ENCODE measurements around the gene FAM25G. TPM values are rescaled to one million over a fixed set of nuclear protein-coding genes. Genes with fewer than 3 reads are reported as not detected.
"Not testable (repeated sequence)": the region's sequence is repeated elsewhere in the genome, so short reads cannot be mapped to it uniquely, and the experiment has no call there.

Gene FAM25G
- not detected in 2 replicates for total RNA-seq

DNA sequence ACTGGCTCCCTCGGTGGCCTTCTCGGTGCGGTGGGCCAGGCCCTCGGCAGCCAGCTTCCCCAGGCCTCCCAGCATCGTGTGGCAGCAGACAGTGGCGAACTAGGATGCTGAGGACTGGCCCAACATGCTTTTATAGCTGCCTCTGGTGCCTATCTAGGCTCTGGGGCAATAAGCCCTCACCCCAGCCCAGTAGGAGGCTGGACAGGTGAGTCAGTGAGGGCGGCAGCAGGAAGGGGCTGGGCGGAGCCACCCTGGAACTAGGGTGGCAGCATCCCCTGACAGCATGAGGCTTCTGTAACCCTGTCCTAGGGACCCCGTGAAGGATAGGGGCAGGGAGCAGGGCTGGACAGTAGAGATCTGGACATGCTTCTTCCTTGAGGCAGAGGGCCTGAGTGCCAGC lies at the start of gene FAM25G:
FAM25G (minus strand) TSS at position 101 of the 400 bp plus-strand sequence; CDS start at position 75, 26 bp downstream.
- DNase-seq (ENCODE audit: low read depth in 2 of 2) = not testable (repeated sequence)

DNA sequence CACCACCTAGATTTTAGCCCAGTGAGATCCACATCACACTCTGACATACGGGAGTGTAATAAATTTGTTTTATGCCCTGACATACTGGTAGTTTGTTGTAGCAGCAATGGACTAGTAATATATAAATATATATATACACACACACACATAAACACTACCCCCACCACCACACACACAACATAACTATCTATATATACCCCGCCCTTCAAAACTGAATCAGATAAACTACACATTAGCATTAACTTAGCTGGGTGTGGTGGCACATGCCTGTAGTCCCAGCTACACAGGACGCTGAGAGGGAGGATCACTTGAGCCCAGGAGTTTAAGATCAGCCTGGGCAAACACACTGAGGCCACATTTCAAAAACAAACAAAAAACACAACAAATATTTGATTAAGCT lies 44.9 kb upstream of the FAM25G start:
- DNase-seq (ENCODE audit: low read depth in 2 of 2) = not testable (repeated sequence)

DNA sequence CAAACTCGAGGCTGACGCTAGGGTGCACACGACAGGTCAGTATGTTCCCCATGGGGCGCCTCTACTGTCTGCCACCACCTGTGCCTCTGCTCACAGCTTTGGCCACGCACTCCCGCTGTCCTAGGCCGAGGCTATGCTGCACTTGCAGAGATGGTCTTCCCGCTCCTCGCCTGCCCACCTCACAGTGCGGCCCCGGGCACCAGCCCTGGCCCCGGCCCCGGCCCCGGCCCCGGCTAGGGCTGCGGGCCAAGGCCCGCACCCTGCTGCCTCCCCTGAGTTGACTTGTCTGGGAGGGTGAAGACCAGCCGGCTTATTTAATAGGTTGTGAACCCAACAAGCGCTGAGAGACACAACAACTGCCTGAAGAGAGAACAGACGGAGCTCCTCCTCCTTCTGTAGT lies 32.0 kb upstream of the FAM25G start, which contains the start of gene AGAP9:
AGAP9 (minus strand) TSS at position 164 of the 400 bp plus-strand sequence; CDS start at position 52, 112 bp downstream.
- not testable (repeated sequence) for DNase-seq (ENCODE audit: low read depth in 2 of 2)

DNA sequence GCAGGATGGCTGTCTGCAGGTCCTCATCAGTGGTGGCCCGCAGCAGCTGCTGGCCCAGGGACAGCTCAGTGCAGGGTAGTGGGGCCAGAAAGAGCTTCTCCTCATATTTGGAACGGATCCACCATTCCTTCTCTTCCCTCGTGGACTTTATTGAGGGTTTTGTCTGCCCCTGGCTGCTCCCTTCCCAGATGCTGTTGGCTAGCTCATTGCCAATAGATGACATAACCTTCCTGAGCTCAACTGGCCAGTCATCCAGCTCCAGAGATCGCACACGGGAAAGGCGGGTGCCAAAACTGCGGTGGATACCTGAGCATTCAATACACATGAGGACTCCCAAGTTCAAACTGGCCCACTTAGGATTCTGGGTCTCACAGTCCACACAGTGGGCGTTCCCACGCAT lies 10.8 kb upstream of the FAM25G start:
- DNase-seq (ENCODE audit: low read depth in 2 of 2) = not testable (repeated sequence)

DNA sequence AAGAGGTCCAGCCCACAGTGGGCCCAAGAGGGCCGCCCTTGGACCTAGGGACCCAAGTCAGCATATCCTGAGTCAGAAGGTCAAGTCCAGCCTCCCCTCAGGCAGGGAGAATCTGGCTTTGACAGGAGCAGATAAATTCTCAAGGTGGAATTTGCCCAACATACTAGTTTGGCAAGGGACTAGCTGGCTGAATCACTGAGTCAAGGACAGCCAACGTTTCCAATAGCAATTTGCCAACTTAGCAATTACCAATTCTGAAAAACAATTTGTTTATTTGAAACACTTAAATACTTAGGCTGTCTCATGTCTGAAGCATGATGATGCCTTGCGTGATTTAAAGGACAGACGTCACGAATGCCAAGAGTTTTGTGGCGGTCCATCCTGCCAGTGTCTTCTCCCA lies 2.7 kb upstream of the FAM25G start:
- not testable (repeated sequence) for DNase-seq (ENCODE audit: low read depth in 2 of 2)

DNA sequence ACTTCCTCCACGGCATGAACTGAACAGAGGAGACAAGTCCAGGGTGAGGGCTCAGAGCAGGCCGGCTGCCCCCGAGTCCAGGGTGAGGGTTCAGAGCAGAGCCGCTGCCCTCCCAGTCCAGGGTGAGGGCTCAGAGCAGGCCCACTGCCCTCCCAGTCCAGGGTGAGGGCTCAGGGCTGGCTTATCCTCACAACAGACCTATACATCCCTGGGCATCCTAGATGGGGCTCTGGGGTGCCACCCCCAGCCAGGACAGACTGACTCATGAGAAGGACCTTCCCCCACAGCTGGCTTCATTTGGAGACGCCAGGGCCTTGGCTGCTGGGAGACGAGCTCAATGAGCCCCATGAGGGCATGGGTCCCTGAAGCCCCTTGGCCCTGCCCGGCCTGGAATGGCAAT lies 1.9 kb downstream of the FAM25G start:
- DNase-seq (ENCODE audit: low read depth in 2 of 2) = not testable (repeated sequence)

DNA sequence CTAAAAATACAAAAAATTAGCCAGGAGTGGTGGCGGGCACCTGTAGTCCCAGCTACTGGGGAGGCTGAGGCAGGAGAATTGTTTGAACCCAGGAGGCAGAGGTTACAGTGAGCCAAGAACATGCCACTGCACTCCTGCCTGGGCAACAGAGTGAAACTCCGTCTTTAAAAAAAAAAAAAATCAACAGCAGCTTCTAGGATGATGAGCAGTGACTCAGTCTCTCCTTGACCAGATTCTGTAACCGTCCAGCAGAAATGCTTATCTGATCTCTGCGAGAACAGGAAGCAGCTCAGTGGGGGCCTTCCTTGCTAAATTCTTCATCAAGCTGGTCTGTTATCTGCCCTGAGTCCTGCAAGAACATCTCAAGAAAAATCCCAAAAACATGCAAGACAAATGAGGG lies 5.6 kb downstream of the FAM25G start:
- DNase-seq (ENCODE audit: low read depth in 2 of 2) = peak in 1 of 2 donors; percentile 16

DNA sequence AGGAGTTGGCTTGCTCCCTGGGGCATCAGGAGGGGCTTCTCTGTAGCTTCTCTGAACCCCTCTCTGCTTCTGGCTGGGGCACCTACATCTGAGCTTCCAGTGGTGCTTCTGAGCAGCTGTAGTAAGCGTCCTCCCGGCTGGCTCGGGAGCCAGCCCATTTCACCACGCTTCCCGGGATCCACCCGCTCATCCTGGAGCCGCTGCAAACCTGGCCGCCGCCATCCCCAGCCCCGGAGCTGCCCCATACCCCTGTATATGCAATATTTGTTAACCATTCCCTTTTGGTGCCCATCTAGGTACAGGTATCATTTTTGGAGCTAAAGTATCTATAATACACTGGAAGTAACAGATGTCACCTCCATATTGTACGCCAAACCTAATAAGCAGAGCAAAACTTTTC lies 6.7 kb downstream of the FAM25G start:
- DNase-seq (ENCODE audit: low read depth in 2 of 2) = not testable (repeated sequence)

DNA sequence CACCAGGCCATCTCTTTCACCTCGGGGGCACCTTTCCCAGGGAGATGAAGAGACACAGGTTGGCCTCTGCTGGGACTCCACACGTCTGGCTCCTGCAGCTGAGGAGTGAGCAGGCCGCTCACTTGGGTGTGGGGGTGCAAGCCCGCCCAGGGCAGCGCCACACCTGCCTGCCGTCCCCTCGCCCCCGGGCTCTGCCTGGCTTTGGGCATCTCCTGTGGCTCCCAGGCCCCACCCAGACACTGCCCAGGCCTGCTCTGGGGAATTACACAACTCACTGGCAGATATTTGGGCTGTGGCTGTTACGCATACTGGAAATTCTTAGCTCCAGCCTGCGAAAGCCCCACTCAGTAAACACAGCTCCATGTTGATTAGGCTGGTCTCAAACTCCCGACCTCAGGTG lies 7.6 kb downstream of the FAM25G start, which contains the start of gene ANXA8:
ANXA8 (minus strand) TSS at position 193 of the 400 bp plus-strand sequence; CDS start at position 11, 182 bp downstream.
- not testable (repeated sequence) for DNase-seq (ENCODE audit: low read depth in 2 of 2)

DNA sequence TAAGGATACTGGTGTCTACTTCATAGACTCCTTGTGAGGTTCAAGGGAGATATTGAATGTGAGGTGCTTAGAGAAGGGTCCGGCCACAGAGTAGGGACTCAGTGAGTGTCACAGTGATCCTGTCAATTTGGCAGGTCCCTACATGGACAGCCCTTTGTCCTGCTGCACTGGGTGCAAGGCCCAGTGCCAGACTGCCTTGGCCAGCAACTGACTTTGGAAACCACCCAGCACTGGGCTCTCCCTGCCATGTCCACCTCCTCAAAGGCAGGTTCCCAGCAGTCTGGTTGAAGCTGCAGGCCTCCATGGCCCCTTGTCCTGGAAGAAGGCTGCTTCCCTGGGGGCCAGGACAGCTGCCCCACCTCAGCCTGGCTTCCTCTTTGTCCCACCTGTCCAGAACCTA lies 9.1 kb downstream of the FAM25G start:
- not testable (repeated sequence) for DNase-seq (ENCODE audit: low read depth in 2 of 2)

DNA sequence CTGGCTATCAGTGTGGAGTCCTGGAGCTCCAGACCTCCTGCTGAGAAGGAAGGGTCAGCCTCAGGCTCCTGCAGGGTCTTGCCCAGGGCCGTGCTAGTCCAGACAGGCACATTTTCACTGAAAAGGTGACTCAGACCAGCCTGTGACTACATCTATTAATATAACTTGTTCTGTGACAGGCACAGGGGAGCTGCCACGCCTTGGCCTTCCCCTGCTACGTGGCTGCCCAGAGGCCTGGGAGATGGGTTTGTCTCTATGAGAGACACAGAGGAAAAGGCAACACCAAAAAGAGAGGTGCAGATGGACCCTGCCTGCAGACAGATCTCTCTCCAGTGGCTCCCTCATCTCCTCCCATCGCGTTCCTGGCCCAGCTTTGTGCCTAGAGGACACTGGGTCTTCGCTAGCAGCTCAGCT lies 9.7 kb downstream of the FAM25G start:
- not testable (repeated sequence) for DNase-seq (ENCODE audit: low read depth in 2 of 2)

DNA sequence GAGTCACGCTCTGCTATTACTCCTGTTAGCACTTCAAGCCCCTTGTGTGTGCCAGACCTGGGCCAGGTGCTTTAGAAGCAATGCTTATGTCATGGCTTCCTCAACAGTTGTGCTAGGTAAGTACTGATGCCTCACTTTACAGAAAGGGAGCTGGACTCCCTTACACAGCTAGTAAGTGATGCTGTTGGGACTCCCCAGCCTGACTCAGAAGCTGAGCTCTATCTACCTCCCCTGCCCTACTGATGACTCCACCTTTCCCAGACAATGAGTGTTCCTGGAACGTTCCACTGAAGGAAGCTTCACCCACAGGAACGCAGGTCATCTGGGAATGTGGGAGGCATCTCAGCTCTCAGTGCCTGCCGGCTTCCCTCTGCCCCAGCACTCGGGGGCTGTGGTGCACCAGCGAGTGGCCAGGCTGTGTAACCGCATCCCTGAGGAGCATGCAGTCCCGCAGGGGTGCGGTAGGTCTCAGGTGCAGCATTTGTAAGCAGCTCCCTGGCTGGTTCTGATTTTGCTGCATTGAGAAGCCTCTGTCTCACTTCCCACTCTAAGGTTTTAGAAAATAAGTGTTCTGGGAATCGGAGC lies 10.2 kb downstream of the FAM25G start:
- DNase-seq (ENCODE audit: low read depth in 2 of 2) = not testable (repeated sequence)

DNA sequence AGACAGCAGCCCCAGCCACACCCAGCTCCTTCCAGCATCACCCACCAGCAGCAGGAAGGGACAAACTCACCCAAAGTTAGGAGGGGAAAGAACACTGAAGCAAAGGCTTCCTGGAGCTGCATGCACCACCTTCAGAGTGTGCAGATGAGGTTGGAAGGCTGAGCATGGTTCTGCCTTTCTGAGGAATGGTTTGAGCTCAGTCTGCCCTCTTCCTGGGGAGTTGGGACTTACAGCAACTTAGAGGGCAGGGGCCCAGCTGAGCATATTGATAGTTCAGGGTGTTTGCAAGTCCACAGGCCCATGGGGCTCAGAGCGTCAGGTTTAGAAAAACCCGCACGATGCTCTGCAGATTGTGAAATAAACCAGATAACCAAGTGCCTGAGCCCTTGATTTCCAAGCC lies 11.4 kb downstream of the FAM25G start:
- not testable (repeated sequence) for DNase-seq (ENCODE audit: low read depth in 2 of 2)

DNA sequence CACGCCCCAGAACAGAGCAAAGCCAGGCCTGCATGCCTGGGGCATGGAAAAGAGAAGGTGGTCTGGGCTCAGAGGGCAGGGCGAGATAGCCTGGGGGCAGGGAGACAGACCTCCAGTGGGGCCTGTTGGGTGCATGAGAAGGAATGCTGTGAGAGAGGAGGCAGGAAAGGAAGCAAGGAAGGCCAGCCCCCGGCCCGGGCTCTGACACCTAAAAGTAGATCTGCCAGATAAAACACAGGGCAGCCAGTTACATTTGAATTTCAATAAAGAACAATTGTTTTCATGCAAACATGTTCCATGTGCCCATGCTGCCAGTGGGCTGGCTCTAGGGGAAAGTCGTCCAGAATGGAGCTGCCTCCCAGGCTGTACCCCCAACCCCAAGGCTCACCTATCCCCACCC lies 13.4 kb downstream of the FAM25G start:
- not testable (repeated sequence) for DNase-seq (ENCODE audit: low read depth in 2 of 2)

DNA sequence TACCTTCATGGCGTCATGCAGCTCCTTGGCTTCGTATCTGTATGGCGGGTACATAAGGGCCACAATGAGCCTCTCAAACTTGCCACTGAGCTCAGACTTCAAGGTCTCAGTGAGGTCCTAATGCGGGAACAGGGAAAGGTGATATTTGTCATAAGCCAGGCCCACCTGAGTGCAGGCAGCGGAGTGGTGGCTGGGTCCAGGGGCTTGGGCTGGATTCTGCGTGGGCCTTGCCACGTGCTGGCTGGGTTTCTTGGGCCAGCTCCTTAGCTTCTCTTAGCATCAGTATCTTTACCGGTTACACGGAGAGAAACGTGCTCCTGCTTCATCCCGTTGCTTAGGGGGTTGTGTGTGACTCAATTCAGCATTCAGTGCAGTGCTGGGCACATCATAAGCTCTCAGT lies 14.4 kb downstream of the FAM25G start:
- DNase-seq (ENCODE audit: low read depth in 2 of 2) = not testable (repeated sequence)

DNA sequence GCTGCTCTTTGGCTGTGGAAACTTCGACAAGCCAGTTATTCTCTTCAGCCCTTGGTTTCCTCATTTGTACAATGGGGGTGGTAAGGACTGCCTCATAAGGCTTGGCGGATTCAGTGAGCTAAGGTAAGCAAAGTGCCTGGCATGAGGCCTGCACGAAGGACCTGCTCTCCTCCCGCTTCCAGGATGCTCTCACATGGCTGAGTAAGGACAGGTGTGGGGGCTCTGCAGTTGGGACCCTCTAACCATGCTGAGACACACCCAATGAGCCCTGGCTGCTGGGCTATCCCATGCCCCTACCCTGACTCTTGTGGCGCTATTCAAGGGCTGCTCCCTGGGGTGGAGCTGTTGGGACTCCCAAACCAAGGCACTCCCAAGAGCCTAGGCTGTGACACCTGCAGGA lies 16.4 kb downstream of the FAM25G start:
- not testable (repeated sequence) for DNase-seq (ENCODE audit: low read depth in 2 of 2)

DNA sequence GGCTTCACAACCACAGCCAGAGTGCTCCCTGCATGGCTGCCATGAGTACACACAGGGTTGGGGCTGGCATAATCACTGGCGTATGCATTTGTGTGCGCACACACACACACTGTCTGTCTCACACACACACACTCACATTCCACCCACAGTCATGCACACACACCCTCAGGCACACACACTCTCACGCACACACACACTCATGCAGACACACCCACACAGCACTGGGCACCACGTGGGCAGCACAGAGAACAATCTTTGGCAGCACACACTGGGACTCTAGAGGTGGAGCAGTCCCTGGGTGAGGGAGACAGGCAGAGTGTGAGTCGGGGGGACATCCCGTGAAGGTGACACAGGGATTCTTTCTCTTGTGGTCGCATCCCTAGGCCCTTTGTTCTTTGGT lies 18.0 kb downstream of the FAM25G start:
- not testable (repeated sequence) for DNase-seq (ENCODE audit: low read depth in 2 of 2)

DNA sequence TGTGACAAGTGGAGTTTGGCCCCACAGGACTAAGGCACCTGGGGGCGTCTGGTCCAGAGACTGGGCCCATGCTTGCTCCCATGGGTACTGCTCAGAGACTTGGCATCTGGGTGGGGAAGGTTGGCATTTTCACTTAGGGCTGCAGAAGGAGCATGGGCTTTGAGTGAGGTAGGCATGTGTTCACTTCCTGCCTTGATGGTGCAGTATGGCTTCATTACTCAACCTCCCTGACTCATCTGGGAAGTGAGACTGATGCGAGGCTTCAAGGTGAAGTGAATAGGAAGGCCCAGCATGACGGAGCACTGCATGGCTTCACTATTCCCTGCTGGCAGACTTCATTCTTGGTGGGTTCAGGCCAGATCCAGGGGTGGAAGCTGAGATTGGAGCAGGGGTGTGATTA lies 18.9 kb downstream of the FAM25G start:
- not testable (repeated sequence) for DNase-seq (ENCODE audit: low read depth in 2 of 2)

DNA sequence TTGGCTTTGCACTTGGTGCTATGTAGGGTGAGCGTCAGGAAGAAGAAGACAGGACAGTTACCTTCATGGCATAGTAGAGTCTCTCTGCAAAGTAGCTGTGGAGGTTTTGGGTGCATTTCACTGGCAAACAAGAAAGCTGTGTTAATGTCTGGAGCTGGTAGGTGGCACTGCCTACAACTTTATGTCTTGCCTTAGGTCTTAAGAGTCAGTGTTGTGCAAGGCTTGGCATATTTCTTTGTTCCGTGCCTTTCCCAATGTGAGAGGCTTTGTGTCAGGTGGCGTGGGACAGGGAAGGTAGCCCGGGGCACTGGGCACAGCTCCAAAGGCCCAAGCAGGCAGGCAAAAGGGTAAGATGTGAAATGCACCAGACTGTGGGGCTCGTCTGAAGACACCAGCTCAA lies 19.4 kb downstream of the FAM25G start:
- DNase-seq (ENCODE audit: low read depth in 2 of 2) = not testable (repeated sequence)

DNA sequence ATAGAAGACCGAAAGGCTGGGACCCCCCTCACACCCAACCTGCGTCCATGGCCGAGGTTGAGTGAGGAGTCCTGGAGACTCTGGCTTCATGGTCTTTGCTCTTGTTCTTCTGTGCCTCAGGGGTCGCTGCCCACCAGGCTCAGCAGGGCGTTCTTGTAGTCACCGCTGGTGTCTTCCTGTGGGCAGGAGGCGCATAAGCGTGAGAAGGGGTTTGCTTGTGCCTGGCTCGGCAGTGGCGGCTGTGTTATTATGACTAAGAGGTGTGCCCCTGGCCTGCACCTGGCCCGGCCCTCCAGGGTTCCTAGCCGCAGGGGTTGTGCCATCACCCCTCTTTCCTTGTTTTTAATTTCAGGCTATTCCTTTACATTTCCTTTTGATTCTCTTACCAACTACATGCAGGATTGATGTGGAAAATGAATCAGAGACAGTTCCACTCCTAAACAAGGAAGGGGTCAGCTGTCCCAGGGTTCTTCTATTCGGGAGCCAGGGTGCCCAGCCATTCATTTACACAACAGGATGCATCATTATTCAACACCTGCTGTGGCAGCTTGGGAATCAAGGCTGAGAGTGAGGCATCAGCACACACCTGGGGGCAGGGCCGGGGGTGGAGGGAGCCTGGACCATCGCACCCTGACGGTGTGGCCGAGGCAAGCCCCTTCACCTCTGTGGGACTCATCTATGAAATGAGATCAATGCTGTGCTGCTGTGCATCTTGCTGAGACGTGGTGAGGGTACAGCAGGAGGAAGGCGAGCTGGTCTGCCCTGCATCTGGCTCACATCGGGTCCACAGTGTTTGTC lies 22.6 kb downstream of the FAM25G start:
- not testable (repeated sequence) for DNase-seq (ENCODE audit: low read depth in 2 of 2)

DNA sequence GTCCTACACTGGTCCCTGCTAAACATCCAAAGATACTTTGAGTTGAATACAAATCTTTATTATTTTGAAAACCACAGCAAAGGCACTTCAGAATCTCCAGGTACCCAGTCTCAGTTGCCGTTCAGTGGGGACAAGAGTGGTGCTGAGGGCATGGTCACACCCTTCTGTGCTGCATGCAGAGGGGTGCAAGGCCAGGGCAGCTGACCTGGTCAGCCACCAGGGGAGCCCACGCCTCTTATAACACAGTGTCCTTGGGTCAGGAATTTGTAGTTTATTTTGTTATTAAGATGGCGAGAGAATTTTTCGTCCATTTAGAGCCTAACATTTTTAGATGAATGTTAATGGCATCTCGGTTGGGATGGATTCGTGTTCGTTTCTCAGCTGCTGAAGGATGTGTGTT lies 23.5 kb downstream of the FAM25G start:
- DNase-seq (ENCODE audit: low read depth in 2 of 2) = not testable (repeated sequence)

DNA sequence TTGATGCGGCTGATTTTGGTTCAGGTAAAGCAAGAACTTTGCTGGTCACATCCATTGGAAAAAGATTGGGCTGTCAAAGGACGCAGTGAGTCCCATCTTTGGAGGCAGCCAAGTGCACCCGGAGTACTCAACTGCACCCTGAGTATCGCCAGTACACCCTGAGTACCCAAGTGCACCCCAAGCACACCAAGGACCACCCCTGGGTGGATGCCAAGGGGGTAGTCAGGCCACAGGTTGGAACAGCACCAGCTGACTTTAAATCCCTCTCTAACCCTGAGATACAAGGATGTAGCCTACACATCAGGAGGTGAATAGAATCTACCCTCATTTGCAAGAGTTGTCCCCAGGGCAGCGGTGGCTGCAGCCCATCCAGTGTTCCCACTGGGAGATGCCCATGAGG lies 24.0 kb downstream of the FAM25G start:
- not testable (repeated sequence) for DNase-seq (ENCODE audit: low read depth in 2 of 2)
